DND-41 (cell line): ENCODE data around the gene SMCO4.

Experiments used
- EZH2 ChIP-seq: IDR thresholded peaks from 3 replicates; pipeline ENCODE4 v1.6.1; 2012; ENCODE audit warnings: borderline replicate concordance, low read depth, mild to moderate bottlenecking, moderate library complexity, low read length, inconsistent platforms; ENCODE audit not compliant: severe bottlenecking
- TF ChIP-seq, protein P1 (sequence below): IDR thresholded peaks from 2 replicates; pipeline ENCODE4 v1.5.1; 2012; ENCODE audit warnings: borderline replicate concordance, low read length, moderate library complexity, mild to moderate bottlenecking; ENCODE audit not compliant: poor library complexity, severe bottlenecking; ENCODE audit errors: extremely low read depth

DNA sequence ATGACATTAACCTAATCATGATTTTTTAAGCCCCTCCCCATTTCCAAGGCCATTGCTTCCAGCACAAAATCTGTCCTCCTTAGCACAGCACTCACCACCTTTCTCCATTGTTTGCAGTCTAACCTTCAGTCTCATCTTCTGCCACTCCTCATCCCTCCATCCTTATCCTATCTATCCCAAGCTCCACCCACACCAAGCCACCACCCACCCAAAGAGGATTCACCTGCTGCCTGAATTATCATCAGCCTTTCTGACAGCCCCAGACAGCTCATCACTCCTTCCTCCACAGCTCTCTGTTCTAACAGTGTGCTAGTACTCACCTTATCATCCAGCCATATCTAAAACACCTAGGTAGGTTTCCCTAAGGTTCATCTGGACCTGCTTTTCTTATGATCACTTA, 20.7 kb upstream of the SMCO4 start:
- TF ChIP-seq, protein P1, sequence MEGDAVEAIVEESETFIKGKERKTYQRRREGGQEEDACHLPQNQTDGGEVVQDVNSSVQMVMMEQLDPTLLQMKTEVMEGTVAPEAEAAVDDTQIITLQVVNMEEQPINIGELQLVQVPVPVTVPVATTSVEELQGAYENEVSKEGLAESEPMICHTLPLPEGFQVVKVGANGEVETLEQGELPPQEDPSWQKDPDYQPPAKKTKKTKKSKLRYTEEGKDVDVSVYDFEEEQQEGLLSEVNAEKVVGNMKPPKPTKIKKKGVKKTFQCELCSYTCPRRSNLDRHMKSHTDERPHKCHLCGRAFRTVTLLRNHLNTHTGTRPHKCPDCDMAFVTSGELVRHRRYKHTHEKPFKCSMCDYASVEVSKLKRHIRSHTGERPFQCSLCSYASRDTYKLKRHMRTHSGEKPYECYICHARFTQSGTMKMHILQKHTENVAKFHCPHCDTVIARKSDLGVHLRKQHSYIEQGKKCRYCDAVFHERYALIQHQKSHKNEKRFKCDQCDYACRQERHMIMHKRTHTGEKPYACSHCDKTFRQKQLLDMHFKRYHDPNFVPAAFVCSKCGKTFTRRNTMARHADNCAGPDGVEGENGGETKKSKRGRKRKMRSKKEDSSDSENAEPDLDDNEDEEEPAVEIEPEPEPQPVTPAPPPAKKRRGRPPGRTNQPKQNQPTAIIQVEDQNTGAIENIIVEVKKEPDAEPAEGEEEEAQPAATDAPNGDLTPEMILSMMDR = no peak
- no peak for TF ChIP-seq EZH2
